ENCODE results near the gene SRPRA.

- TF ChIP-seq, protein P1, sequence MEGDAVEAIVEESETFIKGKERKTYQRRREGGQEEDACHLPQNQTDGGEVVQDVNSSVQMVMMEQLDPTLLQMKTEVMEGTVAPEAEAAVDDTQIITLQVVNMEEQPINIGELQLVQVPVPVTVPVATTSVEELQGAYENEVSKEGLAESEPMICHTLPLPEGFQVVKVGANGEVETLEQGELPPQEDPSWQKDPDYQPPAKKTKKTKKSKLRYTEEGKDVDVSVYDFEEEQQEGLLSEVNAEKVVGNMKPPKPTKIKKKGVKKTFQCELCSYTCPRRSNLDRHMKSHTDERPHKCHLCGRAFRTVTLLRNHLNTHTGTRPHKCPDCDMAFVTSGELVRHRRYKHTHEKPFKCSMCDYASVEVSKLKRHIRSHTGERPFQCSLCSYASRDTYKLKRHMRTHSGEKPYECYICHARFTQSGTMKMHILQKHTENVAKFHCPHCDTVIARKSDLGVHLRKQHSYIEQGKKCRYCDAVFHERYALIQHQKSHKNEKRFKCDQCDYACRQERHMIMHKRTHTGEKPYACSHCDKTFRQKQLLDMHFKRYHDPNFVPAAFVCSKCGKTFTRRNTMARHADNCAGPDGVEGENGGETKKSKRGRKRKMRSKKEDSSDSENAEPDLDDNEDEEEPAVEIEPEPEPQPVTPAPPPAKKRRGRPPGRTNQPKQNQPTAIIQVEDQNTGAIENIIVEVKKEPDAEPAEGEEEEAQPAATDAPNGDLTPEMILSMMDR (conservative IDR thresholded peaks at IDR 0.05; ENCODE audit: low read length): no peak
- TF ChIP-seq EZH2phosphoT487 (IDR thresholded peaks at IDR 0.05; ENCODE audit: borderline replicate concordance): no peak
Measured at GRCh38 chr11:126257764-126258163, 10.9 kb downstream of the SRPRA start.

Measured in Loucy (cell line).